Muscle layer of colon (tissue), 2 donors: ENCODE data around the gene HLA-F.

Experiments
- H3K27ac ChIP-seq: one replicate; pipeline ENCODE4 v1.7.0; 2013; ENCODE audit warnings: low read depth, mild to moderate bottlenecking, low read length, moderate library complexity
- H3K27me3 ChIP-seq, 2 donors: one replicate each; pipeline ENCODE4 v1.7.0; 2013; ENCODE audit warnings: low read length in 2 of 2, mild to moderate bottlenecking in 2 of 2; ENCODE audit not compliant: insufficient read depth in 2 of 2, control insufficient read depth in 1 of 2
- H3K36me3 ChIP-seq: one replicate; pipeline ENCODE4 v1.7.0; 2013; ENCODE audit warnings: mild to moderate bottlenecking, low read length; ENCODE audit not compliant: insufficient read depth
- H3K4me1 ChIP-seq: one replicate; pipeline ENCODE4 v1.7.0; 2013; ENCODE audit warnings: mild to moderate bottlenecking, low read length; ENCODE audit not compliant: insufficient read depth
- H3K4me3 ChIP-seq, 2 donors: one replicate each; pipeline ENCODE4 v1.7.0; 2013; ENCODE audit warnings: low read length in 2 of 2, low read depth in 1 of 2, mild to moderate bottlenecking in 1 of 2, moderate library complexity in 1 of 2
- H3K9ac ChIP-seq: one replicate; pipeline ENCODE4 v1.7.0; 2013; ENCODE audit warnings: low read length
- H3K9me3 ChIP-seq: one replicate; pipeline ENCODE4 v1.7.0; 2013; ENCODE audit warnings: mild to moderate bottlenecking, low read length
- donor health status: abdominal sarcoma.
- donor health status: Adenocarcinoma of cecum.

HLA-F gene

DNA sequence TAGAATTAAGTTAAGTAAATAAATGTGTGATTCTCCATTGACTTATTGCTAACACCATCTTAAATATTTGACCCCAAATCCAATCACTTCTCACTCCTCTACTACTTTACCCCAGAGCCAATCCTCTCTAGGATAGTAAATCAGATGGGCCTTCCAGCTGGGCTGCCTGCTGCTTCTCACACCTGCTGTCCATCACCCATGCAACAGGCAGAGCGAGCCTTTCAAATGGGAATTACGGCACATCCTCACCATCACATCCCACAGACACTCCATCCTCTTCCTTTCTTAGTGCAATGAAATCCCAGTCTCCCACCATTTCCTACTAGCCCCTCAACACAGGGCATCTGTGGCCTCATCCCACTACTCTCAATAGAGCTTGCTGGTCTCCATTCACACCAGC, 34.0 kb downstream of the HLA-F start:
- no peak overlapping the region for H3K4me3 ChIP-seq
- peaks cover 5% of the 10 kb centered on the region for H3K4me1 ChIP-seq
- H3K9ac ChIP-seq: no peak overlapping the region
- no peaks in the 10 kb centered on the region for H3K36me3 ChIP-seq
- no peak overlapping the region for H3K27ac ChIP-seq
- no peaks in the 10 kb centered on the region for H3K9me3 ChIP-seq
- peaks cover 6 to 10% of the 10 kb centered on the region in 2 donors for H3K27me3 ChIP-seq

DNA sequence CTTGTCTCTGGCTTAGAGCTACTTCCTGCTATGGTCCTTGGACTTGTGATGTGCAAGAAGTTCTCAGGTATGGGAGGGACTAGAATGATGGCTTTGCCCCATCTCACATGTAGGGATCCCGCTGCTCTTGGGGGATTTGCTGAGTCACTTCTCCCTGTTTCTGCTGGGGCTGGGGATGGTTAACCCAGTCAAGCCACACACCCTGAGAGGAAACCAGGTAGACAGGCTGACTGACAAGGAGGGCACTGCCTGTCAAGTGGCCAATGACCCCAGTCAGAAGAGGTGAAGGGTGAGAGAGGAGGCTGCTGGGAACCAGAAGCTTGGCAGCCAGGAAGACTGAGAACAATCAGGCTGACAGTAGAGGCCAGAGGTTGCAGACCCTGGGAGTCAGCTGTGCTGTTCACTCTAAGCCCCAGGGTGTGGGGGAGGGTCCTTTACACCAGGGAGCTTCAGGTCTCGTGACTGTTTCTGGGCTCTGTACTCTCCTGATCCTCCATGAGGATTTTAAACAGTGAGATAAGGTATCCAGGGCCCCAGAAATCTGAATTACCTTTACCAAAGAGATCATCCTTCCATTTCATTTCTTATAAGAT, 34.6 kb downstream of the HLA-F start:
- Histone ChIP-seq H3K27me3 (peaks cover 6 to 10% of the 10 kb centered on the region in 2 donors), H3K4me3 (no peak overlapping the region)

DNA sequence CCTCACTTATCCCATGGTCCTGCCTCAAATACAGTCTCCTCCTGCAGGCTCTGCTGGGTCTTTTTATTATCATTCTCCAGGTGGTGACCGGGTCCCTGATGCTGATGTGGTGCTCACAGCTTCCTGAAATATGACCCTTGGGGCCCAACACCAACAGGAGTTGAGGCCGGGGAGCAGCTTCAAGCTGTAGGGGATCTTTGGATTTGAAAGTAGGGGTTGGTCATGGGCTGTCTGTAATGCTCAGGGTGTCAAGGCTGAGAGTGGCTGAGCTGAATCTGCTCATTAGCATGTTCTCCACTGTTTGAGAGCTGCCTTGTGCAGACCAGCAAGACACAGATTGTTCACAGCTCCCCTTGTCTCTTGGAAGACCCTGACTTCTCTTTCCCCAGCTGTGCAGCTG, 35.5 kb downstream of the HLA-F start:
- Histone ChIP-seq H3K27me3 (peaks cover 6 to 10% of the 10 kb centered on the region in 2 donors), H3K4me1 (peaks cover under 1% of the 10 kb centered on the region), H3K36me3 (no peaks in the 10 kb centered on the region), H3K9ac (no peak overlapping the region), H3K27ac (no peak overlapping the region), H3K9me3 (no peaks in the 10 kb centered on the region), H3K4me3 (no peak overlapping the region)

More for the DNA sequence above, 34.6 kb downstream of the HLA-F start:
- Histone ChIP-seq H3K4me1 (peaks cover 5% of the 10 kb centered on the region), H3K27ac (no peak overlapping the region), H3K36me3 (no peaks in the 10 kb centered on the region), H3K9ac (no peak overlapping the region), H3K9me3 (no peaks in the 10 kb centered on the region)

DNA sequence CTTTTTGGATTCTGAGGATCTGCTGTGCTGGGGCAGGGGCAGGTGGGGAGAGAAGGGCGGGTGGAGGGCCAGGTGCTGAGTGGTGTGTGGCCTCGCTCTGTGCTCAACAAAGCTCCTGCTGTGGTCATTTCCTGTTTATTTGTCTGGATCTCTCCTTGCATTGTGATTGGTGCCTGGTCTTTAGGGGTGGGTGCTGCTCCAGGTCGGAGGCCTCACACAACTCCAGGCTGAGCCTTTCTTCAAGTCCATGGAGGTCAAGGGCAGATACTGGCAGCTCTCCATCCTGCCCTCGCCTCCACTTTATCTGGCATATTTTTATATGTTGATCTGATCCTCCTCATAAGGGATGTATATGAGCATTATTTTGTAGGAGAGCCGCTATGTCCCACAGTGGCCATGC, 36.2 kb downstream of the HLA-F start:
- no peak overlapping the region for H3K9ac ChIP-seq
- no peaks in the 10 kb centered on the region for H3K9me3 ChIP-seq
- peaks cover 6 to 10% of the 10 kb centered on the region in 2 donors for H3K27me3 ChIP-seq
- no peaks in the 10 kb centered on the region for H3K4me1 ChIP-seq
- no peaks in the 10 kb centered on the region for H3K36me3 ChIP-seq
- no peak overlapping the region for H3K4me3 ChIP-seq
- H3K27ac ChIP-seq: no peak overlapping the region

DNA sequence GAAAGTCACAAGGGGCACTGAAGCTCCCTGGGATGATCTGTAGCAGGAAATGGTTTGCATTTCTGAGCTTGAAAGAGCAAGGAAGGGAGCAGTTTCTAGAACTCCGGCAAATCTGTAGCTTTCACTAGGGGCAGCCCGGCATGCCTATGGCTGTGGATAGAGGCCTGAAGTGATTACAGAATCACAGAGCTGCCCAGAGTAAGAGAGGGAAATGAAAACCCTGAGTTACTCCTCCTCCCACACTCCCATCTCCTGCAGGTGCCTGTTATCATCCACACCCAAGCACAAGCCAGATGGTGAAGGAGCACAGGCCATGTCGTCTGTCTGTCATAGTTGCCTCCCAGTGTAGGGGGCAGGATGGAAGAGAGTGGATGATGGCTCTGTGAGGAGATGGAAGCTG, 37.1 kb downstream of the HLA-F start:
- peaks cover 6 to 10% of the 10 kb centered on the region in 2 donors for H3K27me3 ChIP-seq
- H3K36me3 ChIP-seq: no peaks in the 10 kb centered on the region
- H3K9me3 ChIP-seq: no peaks in the 10 kb centered on the region
- no peak overlapping the region for H3K9ac ChIP-seq
- H3K4me1 ChIP-seq: no peaks in the 10 kb centered on the region
- H3K4me3 ChIP-seq: no peak overlapping the region
- no peak overlapping the region for H3K27ac ChIP-seq

DNA sequence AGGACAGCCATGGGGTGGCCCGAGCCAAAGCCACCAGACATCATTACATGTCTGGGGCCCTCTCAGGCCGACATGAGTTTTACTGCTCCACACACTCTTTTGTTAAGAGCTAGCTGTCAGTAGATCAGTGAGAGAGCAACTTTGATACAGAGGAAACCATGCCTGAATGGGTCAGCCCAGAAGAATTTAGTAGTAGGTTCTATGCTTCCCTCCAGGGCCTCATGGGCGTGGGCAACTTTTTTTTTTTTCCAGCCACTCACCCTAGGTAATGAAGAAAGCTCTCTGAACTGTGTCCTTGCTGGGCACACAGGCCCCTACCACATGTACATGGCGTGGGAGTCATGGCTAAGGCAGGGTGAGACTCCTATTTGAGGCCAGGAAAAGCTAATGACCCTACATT, 38.8 kb downstream of the HLA-F start:
- no peak overlapping the region for H3K9ac ChIP-seq
- H3K27ac ChIP-seq: no peak overlapping the region
- no peaks in the 10 kb centered on the region for H3K4me1 ChIP-seq

DNA sequence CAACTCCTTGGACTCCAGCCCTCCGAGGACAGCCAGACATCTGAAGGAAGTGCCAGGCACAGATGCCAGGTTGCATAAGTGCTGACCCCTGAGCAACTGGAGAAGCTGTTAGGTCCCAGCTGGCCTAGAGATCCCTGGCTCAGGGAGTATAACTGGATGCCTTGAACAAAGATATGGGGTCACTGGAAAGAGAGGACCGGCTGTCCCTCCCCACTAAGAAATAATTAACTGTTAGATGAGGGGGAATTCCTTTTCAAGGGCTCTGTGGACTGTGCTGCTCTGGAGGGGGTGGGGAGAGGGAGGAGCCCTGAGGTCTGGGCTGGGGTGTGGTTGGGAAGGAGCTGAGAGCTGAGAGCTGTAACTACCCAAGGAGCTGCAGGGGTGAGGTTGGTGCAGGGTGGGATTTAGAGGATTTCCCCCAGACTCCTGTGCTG, 39.6 kb downstream of the HLA-F start:
- no peaks in the 10 kb centered on the region for H3K36me3 ChIP-seq
- H3K9ac ChIP-seq: no peak overlapping the region
- peaks cover 0 to 8% of the 10 kb centered on the region in 2 donors for H3K27me3 ChIP-seq
- H3K9me3 ChIP-seq: no peaks in the 10 kb centered on the region
- no peak overlapping the region for H3K27ac ChIP-seq
- H3K4me1 ChIP-seq: no peaks in the 10 kb centered on the region
- H3K4me3 ChIP-seq: no peak overlapping the region

More for the DNA sequence above, 38.8 kb downstream of the HLA-F start:
- H3K9me3 ChIP-seq: no peaks in the 10 kb centered on the region
- no peak overlapping the region for H3K4me3 ChIP-seq
- H3K27me3 ChIP-seq: peaks cover 0 to 10% of the 10 kb centered on the region in 2 donors
- no peaks in the 10 kb centered on the region for H3K36me3 ChIP-seq

DNA sequence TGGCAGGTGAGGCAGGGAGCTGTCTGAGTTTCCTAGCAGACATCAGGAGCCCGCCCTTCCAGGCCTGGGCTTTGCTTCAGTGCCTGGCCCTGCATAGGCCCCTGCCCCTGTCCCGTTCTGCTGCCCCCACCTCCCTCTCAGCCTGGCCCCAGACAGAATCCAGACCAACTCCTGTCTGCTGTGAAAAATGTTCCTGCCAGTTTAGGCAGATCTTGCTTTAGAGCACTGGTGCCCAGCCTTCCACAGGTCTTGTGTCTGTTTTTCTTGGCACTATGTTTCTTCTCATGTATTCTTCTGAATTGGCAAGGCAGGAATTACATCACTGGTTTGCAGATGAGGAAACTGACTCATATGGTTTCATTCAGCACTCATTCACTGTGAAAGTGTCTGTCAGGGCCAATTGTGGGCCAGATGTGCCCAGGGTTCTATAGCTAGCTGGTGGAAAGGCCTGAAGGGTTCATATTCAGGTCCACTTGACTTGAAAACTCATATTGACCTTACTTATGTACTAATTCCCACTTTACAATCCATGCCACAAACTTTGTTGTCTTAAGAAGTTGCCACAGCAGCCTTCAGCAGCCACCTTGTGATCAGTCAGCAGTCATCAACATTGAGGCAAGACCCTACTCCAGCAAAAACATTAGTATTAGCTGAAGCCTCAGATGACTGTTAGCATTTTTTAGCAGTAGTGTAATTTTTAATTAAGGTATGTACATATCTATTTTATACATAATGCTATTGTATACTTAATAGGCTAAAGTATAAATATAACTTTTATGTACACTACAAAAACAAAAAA, 40.5 kb downstream of the HLA-F start:
- Histone ChIP-seq H3K36me3 (no peaks in the 10 kb centered on the region), H3K4me3 (no peak overlapping the region), H3K27me3 (peaks cover 0 to 2% of the 10 kb centered on the region in 2 donors), H3K4me1 (no peaks in the 10 kb centered on the region), H3K9ac (no peak overlapping the region), H3K27ac (no peak overlapping the region), H3K9me3 (no peaks in the 10 kb centered on the region)

DNA sequence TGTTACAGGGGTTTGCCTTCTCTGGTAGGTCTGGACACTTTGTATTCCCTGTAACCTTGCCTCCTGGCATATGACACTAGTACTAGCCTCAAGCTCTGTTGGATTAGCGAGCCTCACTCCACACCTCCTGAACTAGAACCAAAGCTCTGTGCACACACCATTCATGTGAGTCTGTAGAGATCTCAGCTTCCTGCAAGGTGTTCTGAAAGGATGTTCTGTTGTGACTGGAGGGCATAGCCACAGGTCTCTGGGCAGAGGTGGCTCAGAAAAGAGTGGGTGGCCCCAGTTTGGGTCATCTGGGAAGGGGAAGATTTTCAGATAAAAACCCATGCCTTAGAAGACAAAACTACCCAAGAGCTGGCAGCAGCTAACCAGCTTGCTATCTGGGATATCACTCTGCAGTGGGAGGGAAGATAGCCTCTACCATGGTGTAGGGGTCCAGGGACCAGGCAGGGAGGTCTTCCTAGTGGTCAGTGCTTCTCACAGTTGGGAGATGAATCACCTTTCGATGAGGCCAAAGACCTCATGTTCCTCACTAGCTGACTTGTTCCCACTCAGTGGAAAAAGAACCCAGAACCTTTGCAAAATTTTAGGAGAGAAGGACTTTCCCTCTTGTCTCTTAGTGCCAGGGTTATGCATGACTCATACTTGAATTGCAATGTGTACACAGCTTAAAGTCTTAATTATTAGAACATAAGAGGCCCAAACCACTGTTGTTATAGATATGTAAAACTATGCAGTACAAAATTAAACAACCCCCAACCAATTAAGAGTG, 41.4 kb downstream of the HLA-F start:
- Histone ChIP-seq H3K9me3 (no peaks in the 10 kb centered on the region), H3K27ac (no peak overlapping the region), H3K4me3 (no peak overlapping the region), H3K36me3 (no peaks in the 10 kb centered on the region), H3K9ac (no peak overlapping the region), H3K27me3 (no peaks in the 10 kb centered on the region), H3K4me1 (no peaks in the 10 kb centered on the region)

DNA sequence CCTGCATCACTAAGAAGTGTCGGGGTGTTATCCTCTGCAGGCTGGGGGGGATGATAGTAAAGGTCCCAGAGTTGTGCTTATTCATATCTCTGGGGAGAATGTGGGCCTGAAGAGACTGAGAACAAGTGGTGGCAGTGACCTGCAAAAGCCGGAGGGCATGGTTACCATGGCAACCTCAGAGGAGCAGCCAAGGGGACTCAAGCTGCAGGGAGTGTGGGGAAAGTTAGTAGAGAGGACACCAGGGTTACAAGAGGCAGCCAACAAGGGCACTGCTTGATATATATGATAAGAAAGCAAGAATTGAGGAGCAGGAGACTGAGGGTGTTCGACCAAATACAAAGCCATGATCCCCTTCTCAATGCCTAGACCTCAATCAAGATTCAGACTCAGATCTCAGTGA, 46.1 kb downstream of the HLA-F start:
- Histone ChIP-seq H3K36me3 (no peaks in the 10 kb centered on the region), H3K9ac (no peak overlapping the region), H3K27ac (no peak overlapping the region), H3K4me3 (no peak overlapping the region), H3K27me3 (no peaks in the 10 kb centered on the region), H3K9me3 (no peaks in the 10 kb centered on the region), H3K4me1 (no peaks in the 10 kb centered on the region)

DNA sequence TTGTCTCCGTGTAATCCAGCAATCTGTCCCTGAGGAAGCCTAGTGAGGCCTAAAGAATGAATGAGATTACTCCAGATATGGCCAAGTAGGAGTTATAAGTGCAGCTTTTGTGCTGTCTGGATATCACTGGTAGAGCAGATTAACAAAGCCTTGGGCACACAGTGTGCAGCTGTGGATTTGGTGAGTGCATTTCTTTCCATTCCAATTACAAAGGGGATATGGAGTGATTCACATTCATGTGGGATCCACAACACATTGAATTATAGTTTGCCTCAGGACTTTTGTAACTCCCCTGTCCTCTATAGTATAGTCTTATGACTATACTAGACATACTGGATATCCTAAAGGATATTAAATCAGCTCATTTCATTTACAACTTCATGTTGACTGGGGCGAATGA, 47.1 kb downstream of the HLA-F start:
- Histone ChIP-seq H3K4me1 (no peaks in the 10 kb centered on the region), H3K27me3 (no peaks in the 10 kb centered on the region), H3K9me3 (no peaks in the 10 kb centered on the region), H3K4me3 (no peak overlapping the region), H3K36me3 (no peaks in the 10 kb centered on the region), H3K27ac (no peak overlapping the region), H3K9ac (no peak overlapping the region)
